MCF 10A (cell line): Measurements from ENCODE around the gene RFX1. TPM values are rescaled to one million over a fixed set of nuclear protein-coding genes. Genes with fewer than 3 reads are reported as not detected.

ENCODE experiments used
- BruUV-seq: library from RNA; stranded (reverse); fragments of 400-500 nt; replicated peaks from 2 replicates; lab custom pipeline; 2021; lab: Mats Ljungman, UMichigan
- CTCF ChIA-PET: fragments of 300-600 bp; sonication (Branson Sonifier 250); formaldehyde crosslinking; extraction: SDS; loops from one replicate; lab custom pipeline; 2021; ENCODE audit warnings: antibody characterized with exemption, inconsistent platforms; lab: Yijun Ruan, JAX
- POLR2A ChIA-PET: fragments of 300-600, 350-650 bp; sonication (Branson Sonifier 250); formaldehyde crosslinking; extraction: SDS; loops from one replicate; lab custom pipeline; 2020; ENCODE audit warnings: antibody characterized with exemption, inconsistent platforms; lab: Yijun Ruan, JAX
- DNase-seq: peaks from one replicate; pipeline ENCODE4 v3.0.0-alpha.2; 2018; ENCODE audit not compliant: unreplicated experiment
- H3K27ac Mint-ChIP-seq: one replicate; pipeline ENCODE4 v1.8.0; 2022; ENCODE audit warnings: mild to moderate bottlenecking, low read depth, mixed read lengths; ENCODE audit not compliant: unreplicated experiment
- H3K27me3 Mint-ChIP-seq: one replicate; pipeline ENCODE4 v1.8.0; 2022; ENCODE audit warnings: mixed read lengths; ENCODE audit not compliant: insufficient read depth, unreplicated experiment
- H3K36me3 Mint-ChIP-seq: one replicate; pipeline ENCODE4 v1.8.0; 2022; ENCODE audit warnings: mild to moderate bottlenecking, moderate library complexity, mixed read lengths; ENCODE audit not compliant: insufficient read depth, unreplicated experiment
- H3K4me1 Mint-ChIP-seq: one replicate; pipeline ENCODE4 v1.8.0; 2022; ENCODE audit warnings: mixed read lengths; ENCODE audit not compliant: insufficient read depth, unreplicated experiment
- H3K4me3 Mint-ChIP-seq: one replicate; pipeline ENCODE4 v1.8.0; 2022; ENCODE audit warnings: mild to moderate bottlenecking, moderate library complexity, mixed read lengths; ENCODE audit not compliant: unreplicated experiment
- H3K9me3 Mint-ChIP-seq: one replicate; pipeline ENCODE4 v1.8.0; 2022; ENCODE audit warnings: mixed read lengths; ENCODE audit not compliant: unreplicated experiment
- CTCF ChIP-seq: fragments of 200-600 bp; IDR thresholded peaks from one replicate; pipeline ENCODE4 v1.8.0; 2022; ENCODE audit warnings: antibody characterized with exemption, mild to moderate bottlenecking; ENCODE audit not compliant: unreplicated experiment
- intact Hi-C: fragments of 100-400 bp; cut with micrococcal nuclease; formaldehyde crosslinking; loops from 2 replicates; pipeline ENCODE4 v1.14.1; 2022
- total RNA-seq: library from RNA; stranded (reverse); gene quantifications from 2 replicates; pipeline ENCODE4 v1.2.3, GENCODE V29; 2022

The RFX1 gene
- total RNA-seq, 1 experiment from 2014 or later: 16.8 TPM

GRCh38 chr19:13959141-13959961, 46.8 kb downstream of the RFX1 start:
- Mint-ChIP-seq H3K4me1 (no peaks in the 10 kb centered on the region), H3K36me3 (peaks cover 47% of the 10 kb centered on the region), H3K4me3 (no peak overlapping the region), H3K27ac (no peak overlapping the region), H3K27me3 (no peaks in the 10 kb centered on the region), H3K9me3 (no peaks in the 10 kb centered on the region)
- no peak for TF ChIP-seq CTCF
- no peak for DNase-seq
- intact Hi-C loops: no loop called here
- CTCF ChIA-PET: interaction anchor here (0.6 kb wide), 2 partner anchors 19 to 20 kb away, joined by 3 to 5 read pairs; no protein-coding TSS in a partner anchor
- BruUV-seq: no TSS peak
- POLR2A ChIA-PET: no interaction called here

- peaks cover 44% of the 10 kb centered on the region for H3K36me3 Mint-ChIP-seq
- no peaks in the 10 kb centered on the region for H3K27me3 Mint-ChIP-seq
- peaks cover 9% of the 10 kb centered on the region for H3K4me1 Mint-ChIP-seq
- no peak for DNase-seq
- intact Hi-C loops: no loop called here
- H3K27ac Mint-ChIP-seq: no peak overlapping the region
- no peak for TF ChIP-seq CTCF
- POLR2A ChIA-PET: no interaction called here
- CTCF ChIA-PET: no interaction called here
- no peak overlapping the region for H3K4me3 Mint-ChIP-seq
- no peaks in the 10 kb centered on the region for H3K9me3 Mint-ChIP-seq
- BruUV-seq: no TSS peak
Observed at GRCh38 chr19:13958043-13958442, 48.1 kb downstream of the RFX1 start.

GRCh38 chr19:13957051-13957450, 49.1 kb downstream of the RFX1 start:
- peaks cover 9% of the 10 kb centered on the region for H3K4me1 Mint-ChIP-seq
- H3K27ac Mint-ChIP-seq: no peak overlapping the region
- no peaks in the 10 kb centered on the region for H3K9me3 Mint-ChIP-seq
- H3K36me3 Mint-ChIP-seq: peaks cover 49% of the 10 kb centered on the region
- ChIA-PET CTCF (interaction anchor here (0.7 to 1.1 kb wide), 2 partner anchors 96 to 104 kb away, joined by 3 read pairs; no protein-coding TSS in a partner anchor), POLR2A (interaction anchor here (0.7 kb wide), 1 partner anchor 35 kb away, joined by 3 read pairs; no protein-coding TSS in a partner anchor)
- BruUV-seq: no TSS peak
- no peak overlapping the region for H3K4me3 Mint-ChIP-seq
- TF ChIP-seq CTCF: no peak
- intact Hi-C loops: no loop called here
- DNase-seq: no peak
- H3K27me3 Mint-ChIP-seq: no peaks in the 10 kb centered on the region

- no TSS peak for BruUV-seq
- Mint-ChIP-seq H3K36me3 (peaks cover 46% of the 10 kb centered on the region), H3K4me3 (no peak overlapping the region), H3K4me1 (peaks cover 9% of the 10 kb centered on the region), H3K27ac (no peak overlapping the region), H3K27me3 (no peaks in the 10 kb centered on the region), H3K9me3 (no peaks in the 10 kb centered on the region)
- TF ChIP-seq CTCF: no peak
- CTCF ChIA-PET: interaction anchor here (1.1 kb wide), 1 partner anchor 97 kb away, joined by 3 read pairs; no protein-coding TSS in a partner anchor
- POLR2A ChIA-PET: no interaction called here
- no peak for DNase-seq
- intact Hi-C loops: no loop called here
Observed at GRCh38 chr19:13956365-13956744, 49.8 kb downstream of the RFX1 start.
